Adrenal gland (tissue), 12 donors: ENCODE data around the gene HIPK2. TPM values are rescaled to one million over a fixed set of nuclear protein-coding genes. Genes with fewer than 3 reads are reported as not detected.

ENCODE experiments used
- DNase-seq, 7 donors: peaks; one replicate each; pipeline ENCODE4 v3.0.0-alpha.2; 2019 to 2020
- H3K27ac ChIP-seq, 5 donors: fragments of 200-600 bp; sonication (generic) in 4 of 5; 1 replicate in 3 of 5; 2 replicates in 2 of 5; pipeline versions ENCODE4 v1.5.1 to v1.8.0; 2016 to 2020; ENCODE audit warnings: mild to moderate bottlenecking in 1 of 5
- H3K27me3 ChIP-seq: fragments of 200-600 bp; 2 replicates; pipeline ENCODE4 v1.8.0; 2021
- H3K36me3 ChIP-seq, 2 donors: fragments of 200-600 bp; replicated peaks in 1 of 2; 1 replicate in 1 of 2; 2 replicates in 1 of 2; pipeline versions ENCODE4 v1.5.1 to v1.8.0; 2018 to 2022
- H3K4me1 ChIP-seq, 2 donors: fragments of 200-600 bp; replicated peaks in 1 of 2; 1 replicate in 1 of 2; 2 replicates in 1 of 2; pipeline versions ENCODE4 v1.5.1 to v1.8.0; 2018 to 2021
- H3K4me3 ChIP-seq, 4 donors: fragments of 200-600 bp; sonication (generic) in 3 of 4; one replicate each; pipeline ENCODE4 v1.5.1; 2016 to 2018
- H3K9me3 ChIP-seq, 3 donors: fragments of 200-600 bp; sonication (generic) in 1 of 3; replicated peaks in 1 of 3; 1 replicate in 2 of 3; 2 replicates in 1 of 3; pipeline versions ENCODE4 v1.5.1 to v1.8.0; 2016 to 2021
- POLR2A ChIP-seq, 2 donors: fragments of 450-650 bp; IDR thresholded peaks; one replicate each; pipeline ENCODE4 v1.6.1; 2017; ENCODE audit warnings: antibody characterized with exemption in 2 of 2, mild to moderate bottlenecking in 2 of 2, moderate library complexity in 1 of 2
- WGBS, 4 donors: extraction: QIAGEN DNeasy Blood & Tissue Kit in 2 of 4; methylation state at CpG; one replicate each; pipeline versions ENCODE4 v1.1.5 to v1.1.7; 2013 to 2017; 5-methylcytosine and 5-hydroxymethylcytosine counted together
- intact Hi-C, 2 donors: fragments of 100-400 bp; cut with DNase I; formaldehyde crosslinking; loops; one replicate each; pipeline versions ENCODE4 v1.14.1 to v1.15.0; 2022 to 2023
- polyA plus RNA-seq, 3 donors: library from polyadenylated mRNA; stranded (reverse); fragments of 200-250 nt in 2 of 3; fragments of 350-450 nt in 1 of 3; fragmentation: Illumina TruSeq in 1 of 3; extraction: RNeasy Lipid Tissue Mini Kit (QIAGEN cat#74804) in 1 of 3; gene quantifications; one replicate each; pipeline ENCODE4 v1.2.3, GENCODE V29; 2013 to 2014
- total RNA-seq, 9 donors: library from RNA; depleted of rRNA in 4 of 9; stranded (reverse); fragments of >200 nt in 4 of 9; fragments of 120-200 nt in 1 of 9; fragmentation: NEBNext Ultra II Directional in 1 of 9; extraction: Animal tissue kit (Norgen Biotek cat#: 25700) in 1 of 9; gene quantifications; one replicate each; pipeline versions ENCODE4 v1.1.0 to v1.2.4, GENCODE V29; 2013 to 2023
- TF ChIP-seq, protein P1 (sequence below), 6 experiments: fragments of 450-650 bp in 4 of 6; fragments of 200-600 bp in 2 of 6; sonication (generic) in 1 of 6; IDR thresholded peaks; 1 replicate in 5 of 6; 2 replicates in 1 of 6; pipeline versions ENCODE4 v1.5.1 to v1.8.0; 2016 to 2021; ENCODE audit warnings: antibody characterized with exemption in 6 of 6, mild to moderate bottlenecking in 2 of 6, moderate library complexity in 1 of 6
- donor health status: healthy with polysubstance abuse.
- donor health status: Bipolar disorder and iron deficiency.
- donor health status: DM: yes; HTN: yes; CAD: no.
- donor health status: DM: no; HTN: no; CAD: no.
- donor health status: DM: no; HTN: no; CAD: no.
- donor health status: DM: yes; HTN: yes; CAD: no.

Gene HIPK2
- total and polyA plus RNA-seq, 12 donors, result 4.7 to 82.4 (median 49.8) TPM

DNA sequence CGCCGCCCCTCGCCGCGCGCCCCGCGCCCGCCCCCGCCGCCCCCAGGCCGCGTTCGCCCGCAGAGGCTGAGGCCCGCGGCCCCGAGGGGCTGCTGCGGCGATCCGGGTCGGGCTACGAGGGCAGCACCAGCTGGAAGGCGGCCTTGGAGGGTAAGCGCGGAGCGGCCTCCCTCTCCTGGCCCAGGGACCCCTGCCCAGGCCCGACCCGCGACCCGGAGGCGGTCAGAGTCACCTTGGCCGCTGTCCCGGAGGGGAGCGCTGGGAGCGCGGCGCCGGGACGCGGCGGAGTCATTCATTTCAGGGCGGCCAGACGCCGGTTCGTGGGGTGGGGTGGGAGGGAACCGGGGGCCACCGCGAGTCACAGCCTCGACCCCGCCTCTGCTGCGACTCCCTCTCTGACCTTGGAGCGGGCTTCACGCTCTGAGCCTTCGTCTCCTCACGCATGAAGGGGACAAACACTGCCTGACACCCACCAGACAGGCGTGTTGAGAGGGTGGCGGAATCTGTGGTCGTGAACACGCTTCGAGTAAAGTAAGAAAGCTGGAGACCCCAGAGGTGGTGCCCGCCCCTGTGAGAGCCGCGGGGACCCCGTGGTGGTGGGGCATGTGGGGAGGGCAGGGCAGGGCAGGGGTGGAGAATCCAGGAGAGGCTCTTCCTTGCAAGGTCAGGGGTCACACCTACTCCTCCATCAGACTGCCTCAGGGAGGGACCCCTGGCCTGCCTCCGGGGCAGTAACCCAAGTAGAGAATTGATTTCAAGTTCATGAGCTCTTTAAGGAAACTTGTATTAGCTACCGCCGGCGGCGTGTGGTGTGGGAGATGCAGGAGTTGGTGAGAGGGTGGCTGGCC is 253.6 kb downstream of the HIPK2 start:
- no peak overlapping the region for H3K4me3 ChIP-seq
- peaks cover 16% of the 10 kb centered on the region for H3K27me3 ChIP-seq
- 18 to 67% (median 33%) methylated on average over 15 to 70 of the region's 70 CpGs for WGBS, 4 donors
- intact Hi-C loops, result no loop called here
- no peak for DNase-seq
- no peak for TF ChIP-seq POLR2A (IDR thresholded peaks at IDR 0.05)
- TF ChIP-seq, protein P1, sequence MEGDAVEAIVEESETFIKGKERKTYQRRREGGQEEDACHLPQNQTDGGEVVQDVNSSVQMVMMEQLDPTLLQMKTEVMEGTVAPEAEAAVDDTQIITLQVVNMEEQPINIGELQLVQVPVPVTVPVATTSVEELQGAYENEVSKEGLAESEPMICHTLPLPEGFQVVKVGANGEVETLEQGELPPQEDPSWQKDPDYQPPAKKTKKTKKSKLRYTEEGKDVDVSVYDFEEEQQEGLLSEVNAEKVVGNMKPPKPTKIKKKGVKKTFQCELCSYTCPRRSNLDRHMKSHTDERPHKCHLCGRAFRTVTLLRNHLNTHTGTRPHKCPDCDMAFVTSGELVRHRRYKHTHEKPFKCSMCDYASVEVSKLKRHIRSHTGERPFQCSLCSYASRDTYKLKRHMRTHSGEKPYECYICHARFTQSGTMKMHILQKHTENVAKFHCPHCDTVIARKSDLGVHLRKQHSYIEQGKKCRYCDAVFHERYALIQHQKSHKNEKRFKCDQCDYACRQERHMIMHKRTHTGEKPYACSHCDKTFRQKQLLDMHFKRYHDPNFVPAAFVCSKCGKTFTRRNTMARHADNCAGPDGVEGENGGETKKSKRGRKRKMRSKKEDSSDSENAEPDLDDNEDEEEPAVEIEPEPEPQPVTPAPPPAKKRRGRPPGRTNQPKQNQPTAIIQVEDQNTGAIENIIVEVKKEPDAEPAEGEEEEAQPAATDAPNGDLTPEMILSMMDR (IDR thresholded peaks at IDR 0.05), result no peak
- no peaks in the 10 kb centered on the region for H3K4me1 ChIP-seq
- H3K27ac ChIP-seq, result no peak overlapping the region
- no peaks in the 10 kb centered on the region for H3K9me3 ChIP-seq
- H3K36me3 ChIP-seq, result no peaks in the 10 kb centered on the region

DNA sequence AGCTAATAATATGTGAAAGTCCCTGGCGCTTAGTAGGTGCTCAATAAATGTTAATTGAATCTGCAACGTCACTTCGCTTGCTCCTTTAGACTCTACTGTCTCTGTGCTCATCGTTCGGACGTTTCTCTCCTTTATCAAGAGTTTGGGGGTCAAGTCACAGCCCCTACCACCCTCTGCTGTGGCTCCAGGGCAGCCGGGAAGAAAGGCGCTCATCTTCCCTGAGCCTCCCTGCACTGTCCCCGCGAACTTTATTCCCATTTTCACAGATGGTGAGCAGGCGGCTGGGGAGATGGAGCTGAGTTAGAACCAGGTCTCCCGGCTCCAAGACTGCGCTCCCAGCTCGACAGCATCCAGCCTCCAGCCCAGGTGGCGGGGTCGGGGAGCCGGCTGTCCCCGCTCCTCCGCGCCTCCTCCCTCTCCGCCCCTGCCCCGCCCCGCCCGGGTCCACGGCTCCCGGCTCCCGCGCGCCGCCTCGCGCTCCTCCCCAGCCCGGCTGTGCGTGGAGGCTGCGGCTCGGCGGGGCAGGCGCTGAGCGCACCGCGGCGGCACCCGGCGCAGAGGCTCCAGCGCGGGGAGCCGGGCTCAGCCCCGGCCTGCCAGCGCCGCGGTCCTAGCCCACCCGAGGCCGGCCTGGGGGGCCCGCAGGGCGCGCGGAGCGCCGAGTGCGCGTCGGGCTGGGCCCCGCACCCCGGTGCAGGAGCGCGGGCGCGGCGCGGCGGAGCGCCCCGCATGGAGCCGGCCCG is 254.4 kb downstream of the HIPK2 start, which contains the start of gene CLEC2L:
Gene CLEC2L, plus strand, starts transcription at position 487 of the 743 bp plus-strand sequence. Its CDS starts 243 bp downstream, at position 730.
- no peaks in the 10 kb centered on the region for H3K36me3 ChIP-seq
- 2 to 33% (median 6%) methylated on average over 3 to 75 of the region's 75 CpGs for WGBS, 4 donors
- DNase-seq, result no peak
- no peak within 1 kb of the TSS for H3K4me3 ChIP-seq
- TF ChIP-seq, protein P1 (IDR thresholded peaks at IDR 0.05), result no peak
- no peak for TF ChIP-seq POLR2A (IDR thresholded peaks at IDR 0.05)
- H3K9me3 ChIP-seq, result no peaks in the 10 kb centered on the region
- peaks cover 16% of the 10 kb centered on the region for H3K27me3 ChIP-seq
- no peaks in the 10 kb centered on the region for H3K4me1 ChIP-seq
- intact Hi-C loops, result no loop called here
- no peak within 1 kb of the TSS for H3K27ac ChIP-seq

DNA sequence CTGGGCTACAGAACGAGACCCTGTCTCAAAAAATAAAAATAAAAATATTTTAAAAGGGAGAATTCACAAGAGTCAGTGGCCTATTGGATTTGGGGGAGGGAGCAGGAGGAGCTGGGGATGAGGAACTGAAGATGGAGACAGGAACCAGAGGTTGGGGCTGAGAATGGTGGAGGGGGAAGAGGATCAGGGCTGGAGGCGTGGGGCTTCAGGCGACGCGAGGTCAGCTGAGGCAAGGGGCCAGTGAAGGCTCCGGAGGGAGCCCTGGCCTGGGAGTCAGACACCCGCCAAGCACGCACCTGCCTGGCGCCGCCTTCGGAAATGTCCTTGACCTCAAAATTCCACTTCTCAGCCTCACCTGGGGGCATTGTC is 255.0 kb downstream of the HIPK2 start:
- Histone ChIP-seq H3K36me3 (no peaks in the 10 kb centered on the region), H3K27me3 (peaks cover 16% of the 10 kb centered on the region), H3K4me3 (no peak overlapping the region), H3K4me1 (no peaks in the 10 kb centered on the region), H3K9me3 (no peaks in the 10 kb centered on the region), H3K27ac (no peak overlapping the region)
- TF ChIP-seq POLR2A (IDR thresholded peaks at IDR 0.05), result no peak
- TF ChIP-seq, protein P1 (IDR thresholded peaks at IDR 0.05), result no peak
- intact Hi-C loops, result no loop called here
- WGBS, 4 donors, result 14 to 27% (median 17%) methylated on average over 11 of the region's 11 CpGs
- no peak for DNase-seq

DNA sequence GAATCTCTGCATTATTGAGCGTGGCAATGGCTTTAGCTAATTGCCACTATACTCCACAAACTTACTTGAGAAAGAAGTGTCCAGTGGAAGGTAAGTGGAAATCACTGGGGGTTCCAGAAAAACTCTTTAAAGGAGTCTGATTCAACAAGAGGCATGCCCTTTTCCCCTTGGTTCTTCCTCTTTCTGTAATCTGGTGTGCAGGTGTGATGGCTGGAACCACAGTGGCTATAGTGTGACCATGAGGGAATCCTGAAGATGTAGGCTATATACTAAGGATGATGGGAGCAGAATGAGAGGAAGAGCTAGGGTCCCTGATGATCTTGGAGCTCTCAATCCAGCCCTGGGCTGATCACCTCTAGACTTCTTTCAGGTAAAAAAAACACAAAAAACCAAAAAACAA is 256.4 kb downstream of the HIPK2 start:
- TF ChIP-seq POLR2A (IDR thresholded peaks at IDR 0.05), result no peak
- TF ChIP-seq, protein P1 (IDR thresholded peaks at IDR 0.05), result no peak
- H3K27ac ChIP-seq, result no peak overlapping the region
- DNase-seq, result no peak
- intact Hi-C loops, result no loop called here
- peaks cover 16% of the 10 kb centered on the region for H3K27me3 ChIP-seq
- no peaks in the 10 kb centered on the region for H3K36me3 ChIP-seq
- no peak overlapping the region for H3K4me3 ChIP-seq
- no peaks in the 10 kb centered on the region for H3K4me1 ChIP-seq
- no peaks in the 10 kb centered on the region for H3K9me3 ChIP-seq
- WGBS, 4 donors, result 77 to 100% (median 85%) methylated on average over 1 of the region's 1 CpG
